Measurements from ENCODE around the gene RNF208.

RNF208 gene

DNA sequence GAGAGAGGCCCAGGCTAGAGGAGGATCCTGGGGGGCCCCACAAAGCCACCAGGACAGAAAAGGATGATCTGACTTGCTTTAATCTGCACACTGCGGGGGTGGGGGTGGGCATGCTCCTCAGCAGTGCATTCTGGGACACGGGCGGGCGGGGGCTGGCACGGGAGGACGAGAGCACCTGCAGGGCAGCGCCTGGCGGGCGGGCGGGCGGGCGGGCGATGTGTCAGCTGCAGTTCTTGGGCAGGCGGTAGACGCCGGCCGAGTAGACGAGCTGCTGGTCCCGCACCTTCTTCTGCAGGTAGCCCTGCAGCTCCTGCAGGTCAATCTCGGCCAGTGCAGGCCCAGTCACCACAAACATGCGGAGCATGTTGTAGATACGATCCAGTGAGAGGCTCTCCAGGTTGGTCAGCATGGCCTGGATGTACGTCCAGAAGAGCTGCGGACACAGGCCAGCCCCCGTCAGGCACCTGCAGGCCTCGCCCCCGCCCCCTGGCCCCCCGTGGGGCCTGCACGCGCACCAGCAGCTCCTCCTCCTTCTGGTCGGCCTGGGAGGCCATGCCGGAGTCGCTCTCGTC is 47.2 kb downstream of the RNF208 start (continued):
- TF ChIP-seq, protein P1, sequence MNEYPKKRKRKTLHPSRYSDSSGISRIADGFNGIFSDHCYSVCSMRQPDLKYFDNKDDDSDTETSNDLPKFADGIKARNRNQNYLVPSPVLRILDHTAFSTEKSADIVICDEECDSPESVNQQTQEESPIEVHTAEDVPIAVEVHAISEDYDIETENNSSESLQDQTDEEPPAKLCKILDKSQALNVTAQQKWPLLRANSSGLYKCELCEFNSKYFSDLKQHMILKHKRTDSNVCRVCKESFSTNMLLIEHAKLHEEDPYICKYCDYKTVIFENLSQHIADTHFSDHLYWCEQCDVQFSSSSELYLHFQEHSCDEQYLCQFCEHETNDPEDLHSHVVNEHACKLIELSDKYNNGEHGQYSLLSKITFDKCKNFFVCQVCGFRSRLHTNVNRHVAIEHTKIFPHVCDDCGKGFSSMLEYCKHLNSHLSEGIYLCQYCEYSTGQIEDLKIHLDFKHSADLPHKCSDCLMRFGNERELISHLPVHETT (tag by site-specific recombination; IDR thresholded peaks at IDR 0.05): no peak
- TF ChIP-seq HOXC10 (CRISPR knock-in tag; IDR thresholded peaks at IDR 0.05) (no peak), ZNF624 (tag by site-specific recombination; IDR thresholded peaks at IDR 0.05) (no peak), ZNF626 (tag by site-specific recombination; IDR thresholded peaks at IDR 0.05) (no peak), ZNF560 (tag by site-specific recombination; IDR thresholded peaks at IDR 0.05; ENCODE audit: borderline replicate concordance) (no peak), BCL11A (tag by site-specific recombination; IDR thresholded peaks at IDR 0.05; ENCODE audit: low read depth) (no peak), GLI2 (tag by site-specific recombination; IDR thresholded peaks at IDR 0.05; ENCODE audit: borderline replicate concordance, low read depth) (no peak), ZNF571 (tag by site-specific recombination; IDR thresholded peaks at IDR 0.05) (no peak)
- TF ChIP-seq, protein P2, sequence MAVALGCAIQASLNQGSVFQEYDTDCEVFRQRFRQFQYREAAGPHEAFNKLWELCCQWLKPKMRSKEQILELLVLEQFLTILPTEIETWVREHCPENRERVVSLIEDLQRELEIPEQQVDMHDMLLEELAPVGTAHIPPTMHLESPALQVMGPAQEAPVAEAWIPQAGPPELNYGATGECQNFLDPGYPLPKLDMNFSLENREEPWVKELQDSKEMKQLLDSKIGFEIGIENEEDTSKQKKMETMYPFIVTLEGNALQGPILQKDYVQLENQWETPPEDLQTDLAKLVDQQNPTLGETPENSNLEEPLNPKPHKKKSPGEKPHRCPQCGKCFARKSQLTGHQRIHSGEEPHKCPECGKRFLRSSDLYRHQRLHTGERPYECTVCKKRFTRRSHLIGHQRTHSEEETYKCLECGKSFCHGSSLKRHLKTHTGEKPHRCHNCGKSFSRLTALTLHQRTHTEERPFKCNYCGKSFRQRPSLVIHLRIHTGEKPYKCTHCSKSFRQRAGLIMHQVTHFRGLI (tag by site-specific recombination; IDR thresholded peaks at IDR 0.05): no peak

DNA sequence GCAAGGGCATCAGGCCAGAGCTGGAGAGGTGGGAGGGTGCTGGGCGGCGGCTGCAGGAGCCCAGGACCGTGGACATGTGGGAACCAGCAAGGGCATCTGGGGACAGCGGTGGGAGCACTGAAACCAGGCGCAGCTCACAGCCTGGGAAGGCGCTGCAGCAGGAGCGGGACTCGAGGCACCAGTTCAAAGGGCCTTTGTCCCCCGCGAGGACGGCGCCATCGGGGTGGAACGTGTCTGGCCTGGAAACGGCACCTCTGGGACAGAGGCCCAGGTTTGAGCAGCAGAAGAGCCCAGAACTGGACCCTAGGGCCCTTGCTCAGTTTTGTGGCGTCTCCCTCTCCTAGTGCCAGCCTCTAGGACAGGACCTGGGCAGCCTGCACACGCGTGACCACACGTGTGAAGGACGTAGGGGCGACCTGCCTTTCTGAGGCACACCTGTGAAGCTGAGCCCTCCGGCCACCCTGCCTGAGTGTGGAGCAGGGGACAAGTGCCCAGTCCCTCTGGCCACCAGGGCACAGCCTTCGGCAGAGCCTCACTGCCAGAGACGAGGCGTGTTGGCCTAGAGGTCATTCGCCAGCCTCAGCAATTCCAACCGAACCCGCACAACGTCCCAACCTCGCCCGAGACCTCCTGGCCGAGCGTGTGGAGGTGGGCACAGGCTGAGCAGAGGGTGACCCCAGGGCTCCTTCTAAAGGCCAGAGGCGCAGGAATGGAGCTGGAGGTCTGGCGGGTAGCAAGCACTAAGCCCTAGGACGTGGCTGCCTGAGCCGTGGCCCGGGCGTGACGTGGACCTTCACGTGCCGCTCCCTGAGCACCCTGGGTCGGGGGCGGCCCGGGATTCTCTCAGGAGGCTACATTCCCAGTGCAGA is 48.0 kb downstream of the RNF208 start:
- Histone ChIP-seq H3K4me3 (ENCODE audit: low read depth, low read length) (no peak overlapping the region), H3K36me3 (ENCODE audit: control insufficient read depth in 2 of 2, insufficient read depth in 1 of 2, low read length in 2 of 2) (peaks cover 0 to 21% of the 10 kb centered on the region in 2 experiments; a peak in 1 of 3 replicates), H3K9me3 (ENCODE audit: control insufficient read depth, insufficient read depth, low read depth, low read length) (no peaks in the 10 kb centered on the region), H3K4me1 (ENCODE audit: control insufficient read depth, insufficient read depth, low read length) (no peaks in the 10 kb centered on the region; the same call in 1 of the 2 replicates), H3K27ac (ENCODE audit: extremely low read depth, low read depth, low read length) (no peak overlapping the region)
- ChIA-PET POLR2A (interaction anchor here (0.6 to 7.4 kb wide), 6 partner anchors 12 to 128 kb away, joined by 3 to 53 read pairs (median 6); partner anchors contain the start of genes ANAPC2, NRARP and SSNA1), CTCF (interaction anchor here (0.8 to 1.1 kb wide), 2 partner anchors 55 to 63 kb away, joined by 3 to 8 read pairs; no protein-coding TSS in a partner anchor)
- no peak for TF ChIP-seq HOXD13 (CRISPR knock-in tag; IDR thresholded peaks at IDR 0.05; ENCODE audit: borderline replicate concordance)
- no peak for TF ChIP-seq ZNF174 (tag by site-specific recombination; IDR thresholded peaks at IDR 0.05)
- TF ChIP-seq, protein P2 (tag by site-specific recombination; IDR thresholded peaks at IDR 0.05): no peak
- TF ChIP-seq SCRT2 (tag by site-specific recombination; IDR thresholded peaks at IDR 0.05): no peak
- TF ChIP-seq ZNF501 (tag by site-specific recombination; IDR thresholded peaks at IDR 0.05): no peak
- no peak for TF ChIP-seq ZNF214 (tag by site-specific recombination; IDR thresholded peaks at IDR 0.05; ENCODE audit: borderline replicate concordance)
- no peak for TF ChIP-seq ZNF292 (tag by site-specific recombination; IDR thresholded peaks at IDR 0.05; ENCODE audit: borderline replicate concordance, low read depth)
- TF ChIP-seq MZF1 (tag by site-specific recombination; IDR thresholded peaks at IDR 0.05; ENCODE audit: borderline replicate concordance): no peak
- TF ChIP-seq ZNF354C (tag by site-specific recombination; IDR thresholded peaks at IDR 0.05; ENCODE audit: borderline replicate concordance, low read depth): no peak
- no peak for TF ChIP-seq ZNF114 (tag by site-specific recombination; IDR thresholded peaks at IDR 0.05)
- TF ChIP-seq ZNF585B (tag by site-specific recombination; IDR thresholded peaks at IDR 0.05): no peak
- TF ChIP-seq ZBTB8A (tag by site-specific recombination; IDR thresholded peaks at IDR 0.05): no peak
- no peak for TF ChIP-seq ZNF335 (tag by site-specific recombination; conservative IDR thresholded peaks at IDR 0.05)
- TF ChIP-seq, protein P3, sequence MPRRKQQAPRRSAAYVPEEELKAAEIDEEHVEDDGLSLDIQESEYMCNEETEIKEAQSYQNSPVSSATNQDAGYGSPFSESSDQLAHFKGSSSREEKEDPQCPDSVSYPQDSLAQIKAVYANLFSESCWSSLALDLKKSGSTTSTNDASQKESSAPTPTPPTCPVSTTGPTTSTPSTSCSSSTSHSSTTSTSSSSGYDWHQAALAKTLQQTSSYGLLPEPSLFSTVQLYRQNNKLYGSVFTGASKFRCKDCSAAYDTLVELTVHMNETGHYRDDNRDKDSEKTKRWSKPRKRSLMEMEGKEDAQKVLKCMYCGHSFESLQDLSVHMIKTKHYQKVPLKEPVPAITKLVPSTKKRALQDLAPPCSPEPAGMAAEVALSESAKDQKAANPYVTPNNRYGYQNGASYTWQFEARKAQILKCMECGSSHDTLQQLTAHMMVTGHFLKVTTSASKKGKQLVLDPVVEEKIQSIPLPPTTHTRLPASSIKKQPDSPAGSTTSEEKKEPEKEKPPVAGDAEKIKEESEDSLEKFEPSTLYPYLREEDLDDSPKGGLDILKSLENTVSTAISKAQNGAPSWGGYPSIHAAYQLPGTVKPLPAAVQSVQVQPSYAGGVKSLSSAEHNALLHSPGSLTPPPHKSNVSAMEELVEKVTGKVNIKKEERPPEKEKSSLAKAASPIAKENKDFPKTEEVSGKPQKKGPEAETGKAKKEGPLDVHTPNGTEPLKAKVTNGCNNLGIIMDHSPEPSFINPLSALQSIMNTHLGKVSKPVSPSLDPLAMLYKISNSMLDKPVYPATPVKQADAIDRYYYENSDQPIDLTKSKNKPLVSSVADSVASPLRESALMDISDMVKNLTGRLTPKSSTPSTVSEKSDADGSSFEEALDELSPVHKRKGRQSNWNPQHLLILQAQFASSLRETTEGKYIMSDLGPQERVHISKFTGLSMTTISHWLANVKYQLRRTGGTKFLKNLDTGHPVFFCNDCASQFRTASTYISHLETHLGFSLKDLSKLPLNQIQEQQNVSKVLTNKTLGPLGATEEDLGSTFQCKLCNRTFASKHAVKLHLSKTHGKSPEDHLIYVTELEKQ (tag by site-specific recombination; IDR thresholded peaks at IDR 0.05; ENCODE audit: borderline replicate concordance): no peak
- TF ChIP-seq ZNF558 (tag by site-specific recombination; IDR thresholded peaks at IDR 0.05): no peak
- TF ChIP-seq TRIM28 (IDR thresholded peaks at IDR 0.05; ENCODE audit: borderline replicate concordance, low read length): no peak

Data from HEK293 (cell line).